ENCODE data around the gene CLSTN2. TPM values are rescaled to one million over a fixed set of nuclear protein-coding genes. Genes with fewer than 3 reads are reported as not detected.

CLSTN2 gene
- total RNA-seq, 1 donor from 2014 or later: 143 TPM

- H3K27me3 Mint-ChIP-seq (ENCODE audit: unreplicated experiment): no peaks in the 10 kb centered on the region
- no peak overlapping the region for H3K4me3 Mint-ChIP-seq (ENCODE audit: unreplicated experiment)
- no peaks in the 10 kb centered on the region for H3K9me3 Mint-ChIP-seq (ENCODE audit: unreplicated experiment)
- H3K27ac Mint-ChIP-seq (ENCODE audit: unreplicated experiment): no peak overlapping the region
- no peak for DNase-seq (ENCODE audit: extremely low spot score, unreplicated experiment)
- no peak for TF ChIP-seq CTCF (IDR thresholded peaks at IDR 0.05)
- H3K4me1 Mint-ChIP-seq (ENCODE audit: unreplicated experiment): peaks cover 68% of the 10 kb centered on the region
- peaks cover 2% of the 10 kb centered on the region for H3K36me3 Mint-ChIP-seq (ENCODE audit: unreplicated experiment)
These were observed 312.8 kb downstream of the CLSTN2 start for GRCh38 chr3:140247775-140248174.

GRCh38 chr3:140249188-140249587, 314.2 kb downstream of the CLSTN2 start:
- Mint-ChIP-seq H3K27me3 (ENCODE audit: unreplicated experiment) (no peaks in the 10 kb centered on the region), H3K27ac (ENCODE audit: unreplicated experiment) (no peak overlapping the region), H3K4me1 (ENCODE audit: unreplicated experiment) (peaks cover 68% of the 10 kb centered on the region), H3K9me3 (ENCODE audit: unreplicated experiment) (no peaks in the 10 kb centered on the region), H3K36me3 (ENCODE audit: unreplicated experiment) (peaks cover 2% of the 10 kb centered on the region), H3K4me3 (ENCODE audit: unreplicated experiment) (no peak overlapping the region)
- DNase-seq (ENCODE audit: extremely low spot score, unreplicated experiment): no peak
- TF ChIP-seq CTCF (IDR thresholded peaks at IDR 0.05): no peak

DNA sequence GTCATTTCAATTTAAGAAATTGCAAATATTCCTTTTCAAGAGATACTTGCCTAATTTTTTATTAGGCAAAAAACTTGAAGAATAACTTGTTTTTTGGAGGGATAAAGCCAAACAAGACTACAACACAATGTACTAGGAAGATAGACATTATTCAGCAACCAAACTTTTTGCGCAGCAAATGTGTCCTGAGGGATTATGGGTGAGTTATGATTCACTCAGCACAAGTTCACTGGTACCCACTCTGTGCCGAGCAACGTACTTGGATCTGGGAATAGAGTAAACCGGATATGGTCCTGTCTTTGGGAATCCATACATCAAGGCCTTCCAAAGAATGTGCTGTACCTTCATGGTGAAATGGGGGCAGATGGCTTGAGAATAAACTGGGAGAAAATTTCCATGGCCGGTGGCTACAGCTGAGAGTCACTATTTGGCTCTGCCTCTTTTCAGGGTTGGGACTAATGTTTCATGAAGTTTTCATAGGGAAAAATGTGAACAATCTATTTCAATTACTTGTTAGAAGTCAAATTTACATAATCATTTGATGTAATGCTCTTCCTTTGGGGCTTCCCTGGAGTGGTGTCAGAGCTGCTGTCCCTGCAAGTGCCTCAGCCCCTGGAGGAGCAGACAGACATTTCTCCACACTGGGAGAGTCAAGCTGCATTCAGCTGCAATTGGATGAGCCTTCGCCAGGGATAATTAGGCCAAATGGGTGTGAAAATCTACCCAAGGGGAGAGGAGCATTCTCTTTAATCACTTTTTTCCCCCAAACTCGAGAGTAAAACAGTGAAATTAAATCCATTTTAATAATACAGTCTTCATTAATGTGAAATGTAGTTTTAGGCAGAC, 315.2 kb downstream of the CLSTN2 start:
- peaks cover 65% of the 10 kb centered on the region for H3K4me1 Mint-ChIP-seq (ENCODE audit: unreplicated experiment)
- H3K9me3 Mint-ChIP-seq (ENCODE audit: unreplicated experiment): peaks cover 5% of the 10 kb centered on the region
- H3K27ac Mint-ChIP-seq (ENCODE audit: unreplicated experiment): no peak overlapping the region
- H3K4me3 Mint-ChIP-seq (ENCODE audit: unreplicated experiment): no peak overlapping the region
- DNase-seq (ENCODE audit: extremely low spot score, unreplicated experiment): no peak
- peaks cover 6% of the 10 kb centered on the region for H3K36me3 Mint-ChIP-seq (ENCODE audit: unreplicated experiment)
- no peak for TF ChIP-seq CTCF (IDR thresholded peaks at IDR 0.05)
- H3K27me3 Mint-ChIP-seq (ENCODE audit: unreplicated experiment): no peaks in the 10 kb centered on the region

- no peak for TF ChIP-seq CTCF (IDR thresholded peaks at IDR 0.05)
- Mint-ChIP-seq H3K4me1 (ENCODE audit: unreplicated experiment) (peaks cover 58% of the 10 kb centered on the region), H3K36me3 (ENCODE audit: unreplicated experiment) (peaks cover 6% of the 10 kb centered on the region), H3K27ac (ENCODE audit: unreplicated experiment) (no peak overlapping the region), H3K27me3 (ENCODE audit: unreplicated experiment) (no peaks in the 10 kb centered on the region), H3K4me3 (ENCODE audit: unreplicated experiment) (no peak overlapping the region), H3K9me3 (ENCODE audit: unreplicated experiment) (peaks cover 5% of the 10 kb centered on the region)
- no peak for DNase-seq (ENCODE audit: extremely low spot score, unreplicated experiment)
These were observed 316.0 kb downstream of the CLSTN2 start for GRCh38 chr3:140250945-140251344.

DNA sequence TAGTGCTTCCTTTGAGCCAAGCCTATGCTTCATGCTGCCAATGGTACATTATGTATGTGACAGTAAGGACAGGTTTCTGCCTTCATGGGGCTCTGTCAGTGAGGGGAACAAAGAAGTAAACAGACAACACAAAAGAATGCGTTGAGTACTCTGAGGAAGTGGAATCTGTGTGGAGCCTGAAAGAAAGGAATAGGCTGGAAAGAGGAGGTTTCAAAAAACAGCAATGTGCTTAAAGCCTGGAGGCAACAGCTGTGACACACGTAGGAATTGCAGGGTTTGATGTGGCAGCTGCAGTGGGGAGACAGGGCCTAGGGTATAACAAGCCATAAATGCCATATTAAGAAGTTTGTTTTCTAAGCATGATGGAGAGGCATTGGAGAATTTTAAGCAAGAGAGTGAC, 316.7 kb downstream of the CLSTN2 start:
- Mint-ChIP-seq H3K4me1 (ENCODE audit: unreplicated experiment) (peaks cover 56% of the 10 kb centered on the region), H3K9me3 (ENCODE audit: unreplicated experiment) (peaks cover 5% of the 10 kb centered on the region), H3K36me3 (ENCODE audit: unreplicated experiment) (peaks cover 6% of the 10 kb centered on the region), H3K4me3 (ENCODE audit: unreplicated experiment) (no peak overlapping the region), H3K27ac (ENCODE audit: unreplicated experiment) (peak overlapping the region; percentile 63), H3K27me3 (ENCODE audit: unreplicated experiment) (no peaks in the 10 kb centered on the region)
- no peak for DNase-seq (ENCODE audit: extremely low spot score, unreplicated experiment)
- TF ChIP-seq CTCF (IDR thresholded peaks at IDR 0.05): no peak

Data from osteocyte (in vitro differentiated cells).